Mesenchymal stem cell (in vitro differentiated cells and primary cell): ENCODE results near the gene COMP.

Experiments
- DNase-seq: peaks from one replicate; pipeline ENCODE4 v3.0.0-alpha.2; 2013
- H2AFZ ChIP-seq: one replicate; pipeline ENCODE4 v1.6.1; 2013; ENCODE audit warnings: low read depth, mild to moderate bottlenecking, control low read depth, inconsistent platforms, low read length, moderate library complexity
- H2AK5ac ChIP-seq: 2 replicates; pipeline ENCODE4 v1.6.1; 2013; ENCODE audit warnings: low read length, moderate library complexity, mild to moderate bottlenecking, inconsistent platforms; ENCODE audit not compliant: severe bottlenecking
- H2BK120ac ChIP-seq: one replicate; pipeline ENCODE4 v1.6.1; 2013; ENCODE audit warnings: low read depth, mild to moderate bottlenecking, inconsistent platforms, low read length, moderate library complexity
- H2BK12ac ChIP-seq, 2 experiments: one replicate each; pipeline ENCODE4 v1.6.1; 2013; ENCODE audit warnings: inconsistent platforms in 2 of 2, low read length in 2 of 2, mild to moderate bottlenecking in 2 of 2, moderate library complexity in 2 of 2, control low read depth in 1 of 2
- H2BK15ac ChIP-seq: one replicate; pipeline ENCODE4 v1.6.1; 2013; ENCODE audit warnings: mild to moderate bottlenecking, low read depth, inconsistent platforms; ENCODE audit not compliant: poor library complexity, severe bottlenecking
- H2BK5ac ChIP-seq: 2 replicates; pipeline ENCODE4 v1.6.1; 2013; ENCODE audit warnings: low read depth, mild to moderate bottlenecking, low read length, control low read depth, inconsistent platforms; ENCODE audit not compliant: poor library complexity, severe bottlenecking
- H3K14ac ChIP-seq, 2 experiments: one replicate each; pipeline ENCODE4 v1.6.1; 2013; ENCODE audit warnings: inconsistent platforms in 2 of 2, low read length in 2 of 2, control low read depth in 1 of 2, mild to moderate bottlenecking in 1 of 2, moderate library complexity in 1 of 2
- H3K18ac ChIP-seq, 2 experiments: one replicate each; pipeline ENCODE4 v1.6.1; 2013; ENCODE audit warnings: inconsistent platforms in 2 of 2, low read length in 2 of 2, control low read depth in 1 of 2, low read depth in 1 of 2, mild to moderate bottlenecking in 1 of 2
- H3K23ac ChIP-seq, 2 experiments: one replicate each; pipeline ENCODE4 v1.6.1; 2013; ENCODE audit warnings: inconsistent platforms in 2 of 2, low read length in 2 of 2, mild to moderate bottlenecking in 2 of 2, moderate library complexity in 2 of 2, control low read depth in 1 of 2
- H3K27ac ChIP-seq: 2 replicates; pipeline ENCODE4 v1.5.1; 2013; ENCODE audit warnings: mild to moderate bottlenecking, moderate library complexity, low read length, control low read depth, inconsistent platforms; ENCODE audit not compliant: poor library complexity, severe bottlenecking
- H3K27me3 ChIP-seq, 2 experiments: 2 replicates each; pipeline versions ENCODE4 v1.6.1 to v1.7.0; 2013; ENCODE audit warnings: low read length in 2 of 2, mild to moderate bottlenecking in 2 of 2, moderate library complexity in 2 of 2, control low read depth in 1 of 2, inconsistent platforms in 1 of 2; ENCODE audit not compliant: control insufficient read depth in 1 of 2, insufficient read depth in 1 of 2
- H3K36me3 ChIP-seq, 2 experiments: 2 replicates each; pipeline versions ENCODE4 v1.6.1 to v1.7.0; 2013; ENCODE audit warnings: low read length in 2 of 2, control low read depth in 1 of 2, inconsistent platforms in 1 of 2, low read depth in 1 of 2, mild to moderate bottlenecking in 1 of 2; ENCODE audit not compliant: insufficient read depth in 2 of 2, control insufficient read depth in 1 of 2
- H3K4ac ChIP-seq, 2 experiments: one replicate each; pipeline ENCODE4 v1.6.1; 2013; ENCODE audit warnings: inconsistent platforms in 2 of 2, low read length in 2 of 2, mild to moderate bottlenecking in 2 of 2, moderate library complexity in 2 of 2, control low read depth in 1 of 2, low read depth in 1 of 2
- H3K4me1 ChIP-seq: 2 replicates; pipeline ENCODE4 v1.6.1; 2013; ENCODE audit warnings: low read depth, low read length, control low read depth; ENCODE audit not compliant: control insufficient read depth, insufficient read depth
- H3K4me2 ChIP-seq: 2 replicates; pipeline ENCODE4 v1.6.1; 2013; ENCODE audit warnings: low read length, mild to moderate bottlenecking, inconsistent platforms; ENCODE audit not compliant: poor library complexity, severe bottlenecking
- H3K4me3 ChIP-seq, 2 experiments: 2 replicates each; pipeline versions ENCODE4 v1.5.1 to v1.7.0; 2013; ENCODE audit warnings: low read length in 2 of 2, mild to moderate bottlenecking in 2 of 2, control low read depth in 1 of 2, low read depth in 1 of 2; ENCODE audit not compliant: insufficient read depth in 1 of 2
- H3K79me1 ChIP-seq: replicated peaks from 2 replicates; pipeline ENCODE4 v1.6.1; 2013; ENCODE audit warnings: mild to moderate bottlenecking, control low read depth, low read length, inconsistent platforms; ENCODE audit not compliant: poor library complexity, severe bottlenecking
- H3K9ac ChIP-seq: 2 replicates; pipeline ENCODE4 v1.7.0; 2013; ENCODE audit warnings: mild to moderate bottlenecking, low read length, moderate library complexity
- H3K9me3 ChIP-seq: 2 replicates; pipeline ENCODE4 v1.7.0; 2013; ENCODE audit warnings: mild to moderate bottlenecking, low read length; ENCODE audit not compliant: control insufficient read depth
- H4K8ac ChIP-seq: one replicate; pipeline ENCODE4 v1.6.1; 2013; ENCODE audit warnings: inconsistent platforms, mild to moderate bottlenecking, low read length, moderate library complexity
- H4K91ac ChIP-seq: one replicate; pipeline ENCODE4 v1.6.1; 2013; ENCODE audit warnings: mild to moderate bottlenecking, low read length, inconsistent platforms
- WGBS: methylation state at CpG from one replicate; pipeline ENCODE4 v1.1.7; 2013; ENCODE audit warnings: mixed read lengths; 5-methylcytosine and 5-hydroxymethylcytosine counted together

The COMP gene

GRCh38 chr19:18794692-18795091, 3.6 kb upstream of the COMP start:
- 93% methylated on average over 6 of the region's 6 CpGs for WGBS

GRCh38 chr19:18794029-18794313, 2.9 kb upstream of the COMP start:
- no peak overlapping the region for H3K18ac ChIP-seq
- no peak overlapping the region for H4K8ac ChIP-seq
- no peaks in the 10 kb centered on the region for H3K9me3 ChIP-seq
- H2BK12ac ChIP-seq: no peak overlapping the region
- H3K23ac ChIP-seq: no peak overlapping the region
- no peaks in the 10 kb centered on the region for H3K36me3 ChIP-seq
- no peak overlapping the region for H3K4me3 ChIP-seq
- H3K4ac ChIP-seq: no peak overlapping the region
- H2AK5ac ChIP-seq: no peak overlapping the region
- no peak overlapping the region for H3K14ac ChIP-seq
- no peak for DNase-seq
- H3K9ac ChIP-seq: no peak overlapping the region
- H4K91ac ChIP-seq: no peak overlapping the region
- no peak overlapping the region for H3K27ac ChIP-seq
- H3K4me2 ChIP-seq: no peak overlapping the region
- 69% methylated on average over 5 of the region's 5 CpGs for WGBS
- peaks cover 31% of the 10 kb centered on the region for H3K4me1 ChIP-seq
- no peak overlapping the region for H2BK120ac ChIP-seq
- peaks cover 61 to 89% of the 10 kb centered on the region in 2 experiments for H3K27me3 ChIP-seq
- no peak overlapping the region for H2BK5ac ChIP-seq
- no peaks in the 10 kb centered on the region for H3K79me1 ChIP-seq
- H2BK15ac ChIP-seq: no peak overlapping the region
- no peak overlapping the region for H2AFZ ChIP-seq

More at GRCh38 chr19:18794692-18795091, 3.6 kb upstream of the COMP start:
- Histone ChIP-seq H2AFZ (no peak overlapping the region), H2BK12ac (no peak overlapping the region), H3K4me1 (peaks cover 24% of the 10 kb centered on the region), H3K9me3 (no peaks in the 10 kb centered on the region), H2AK5ac (no peak overlapping the region), H3K4ac (no peak overlapping the region), H3K14ac (no peak overlapping the region), H2BK15ac (no peak overlapping the region), H3K36me3 (no peaks in the 10 kb centered on the region), H3K27ac (no peak overlapping the region), H3K27me3 (peaks cover 56 to 87% of the 10 kb centered on the region in 2 experiments), H4K8ac (no peak overlapping the region), H3K18ac (no peak overlapping the region), H3K23ac (peak overlapping the region in 1 of 2 experiments; percentile 61), H4K91ac (no peak overlapping the region), H3K4me3 (no peak overlapping the region), H3K79me1 (no peaks in the 10 kb centered on the region), H2BK5ac (no peak overlapping the region), H3K4me2 (no peak overlapping the region), H3K9ac (no peak overlapping the region), H2BK120ac (no peak overlapping the region)
- DNase-seq: no peak

GRCh38 chr19:18793144-18794028, 2.3 kb upstream of the COMP start:
- Histone ChIP-seq H2BK15ac (no peak overlapping the region), H4K91ac (peak overlapping the region; percentile 70), H3K9me3 (no peaks in the 10 kb centered on the region), H3K27me3 (peaks cover 62 to 89% of the 10 kb centered on the region in 2 experiments), H3K4me2 (no peak overlapping the region), H2BK120ac (no peak overlapping the region), H3K23ac (no peak overlapping the region), H3K14ac (no peak overlapping the region), H3K79me1 (no peaks in the 10 kb centered on the region), H3K4me1 (peaks cover 34% of the 10 kb centered on the region), H2AK5ac (no peak overlapping the region), H2BK5ac (no peak overlapping the region), H3K18ac (no peak overlapping the region), H3K4me3 (no peak overlapping the region), H2BK12ac (no peak overlapping the region), H2AFZ (no peak overlapping the region), H3K27ac (no peak overlapping the region), H4K8ac (no peak overlapping the region), H3K9ac (no peak overlapping the region), H3K36me3 (no peaks in the 10 kb centered on the region), H3K4ac (no peak overlapping the region)
- no peak for DNase-seq
- WGBS: 80% methylated on average over 13 of the region's 13 CpGs

GRCh38 chr19:18792661-18793060, 1.6 kb upstream of the COMP start:
- Histone ChIP-seq H4K8ac (no peak overlapping the region), H3K4me2 (no peak overlapping the region), H3K4me1 (peaks cover 35% of the 10 kb centered on the region), H3K27ac (no peak overlapping the region), H2AFZ (no peak overlapping the region), H4K91ac (no peak overlapping the region), H3K79me1 (no peaks in the 10 kb centered on the region), H3K14ac (no peak overlapping the region), H2BK15ac (no peak overlapping the region), H3K4ac (no peak overlapping the region), H3K9ac (no peak overlapping the region), H3K9me3 (no peaks in the 10 kb centered on the region), H3K4me3 (no peak overlapping the region), H3K27me3 (peaks cover 65 to 89% of the 10 kb centered on the region in 2 experiments), H2BK5ac (no peak overlapping the region), H3K36me3 (no peaks in the 10 kb centered on the region), H3K18ac (no peak overlapping the region), H3K23ac (no peak overlapping the region), H2AK5ac (no peak overlapping the region), H2BK120ac (no peak overlapping the region), H2BK12ac (no peak overlapping the region)
- WGBS: 84% methylated on average over 3 of the region's 3 CpGs
- no peak for DNase-seq
